ENCODE results near the gene CLINT1. TPM values are rescaled to one million over a fixed set of nuclear protein-coding genes. Genes with fewer than 3 reads are reported as not detected.

The CLINT1 gene
- total RNA-seq, 1 donor from 2014 or later: 79.2 TPM

- Histone ChIP-seq H3K27me3 (ENCODE audit: low read depth) (no peaks in the 10 kb centered on the region), H3K4me1 (peaks cover 5% of the 10 kb centered on the region), H3K27ac (no peak overlapping the region), H3K36me3 (no peaks in the 10 kb centered on the region), H3K4me3 (no peak overlapping the region), H3K9me3 (no peaks in the 10 kb centered on the region)
- ATAC-seq (no peak), DNase-seq (no peak)
- TF ChIP-seq, protein P1, sequence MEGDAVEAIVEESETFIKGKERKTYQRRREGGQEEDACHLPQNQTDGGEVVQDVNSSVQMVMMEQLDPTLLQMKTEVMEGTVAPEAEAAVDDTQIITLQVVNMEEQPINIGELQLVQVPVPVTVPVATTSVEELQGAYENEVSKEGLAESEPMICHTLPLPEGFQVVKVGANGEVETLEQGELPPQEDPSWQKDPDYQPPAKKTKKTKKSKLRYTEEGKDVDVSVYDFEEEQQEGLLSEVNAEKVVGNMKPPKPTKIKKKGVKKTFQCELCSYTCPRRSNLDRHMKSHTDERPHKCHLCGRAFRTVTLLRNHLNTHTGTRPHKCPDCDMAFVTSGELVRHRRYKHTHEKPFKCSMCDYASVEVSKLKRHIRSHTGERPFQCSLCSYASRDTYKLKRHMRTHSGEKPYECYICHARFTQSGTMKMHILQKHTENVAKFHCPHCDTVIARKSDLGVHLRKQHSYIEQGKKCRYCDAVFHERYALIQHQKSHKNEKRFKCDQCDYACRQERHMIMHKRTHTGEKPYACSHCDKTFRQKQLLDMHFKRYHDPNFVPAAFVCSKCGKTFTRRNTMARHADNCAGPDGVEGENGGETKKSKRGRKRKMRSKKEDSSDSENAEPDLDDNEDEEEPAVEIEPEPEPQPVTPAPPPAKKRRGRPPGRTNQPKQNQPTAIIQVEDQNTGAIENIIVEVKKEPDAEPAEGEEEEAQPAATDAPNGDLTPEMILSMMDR (IDR thresholded peaks at IDR 0.05): no peak
- intact Hi-C loops (cut with DNase I): no loop called here
Observed at GRCh38 chr5:157867751-157868387, 8.9 kb upstream of the CLINT1 start.

DNA sequence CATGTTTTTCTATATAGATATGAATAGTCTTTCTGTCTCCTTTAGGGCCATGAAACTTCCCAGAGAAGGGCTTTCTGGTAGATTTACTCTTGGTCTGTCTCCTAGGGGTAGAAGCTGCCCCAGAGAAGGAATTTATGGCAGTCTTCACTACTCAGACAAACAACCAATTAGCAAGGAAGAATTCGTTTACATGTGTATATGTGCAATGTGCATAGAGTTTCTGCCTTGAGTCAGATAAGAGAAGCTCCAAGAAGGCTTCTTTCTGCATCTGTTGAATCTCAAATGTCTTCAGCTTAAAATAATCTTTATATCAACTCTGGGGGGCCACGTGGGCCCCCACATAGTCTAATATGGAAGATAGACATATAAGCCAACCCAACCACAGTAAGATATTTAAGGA, 7.6 kb upstream of the CLINT1 start:
- ATAC-seq (no peak), DNase-seq (no peak)
- intact Hi-C loops (cut with DNase I): no loop called here
- Histone ChIP-seq H3K4me1 (peaks cover 4% of the 10 kb centered on the region), H3K4me3 (no peak overlapping the region), H3K27ac (no peak overlapping the region), H3K36me3 (no peaks in the 10 kb centered on the region), H3K9me3 (no peaks in the 10 kb centered on the region), H3K27me3 (ENCODE audit: low read depth) (no peaks in the 10 kb centered on the region)
- TF ChIP-seq, protein P1 (IDR thresholded peaks at IDR 0.05): no peak

GRCh38 chr5:157865781-157866180, 6.8 kb upstream of the CLINT1 start:
- intact Hi-C loops (cut with DNase I): no loop called here
- H3K4me1 ChIP-seq: no peaks in the 10 kb centered on the region
- TF ChIP-seq, protein P1 (IDR thresholded peaks at IDR 0.05): no peak
- no peak overlapping the region for H3K4me3 ChIP-seq
- no peak overlapping the region for H3K27ac ChIP-seq
- no peak for DNase-seq
- H3K36me3 ChIP-seq: no peaks in the 10 kb centered on the region
- no peaks in the 10 kb centered on the region for H3K9me3 ChIP-seq
- no peak for ATAC-seq
- H3K27me3 ChIP-seq (ENCODE audit: low read depth): no peaks in the 10 kb centered on the region

DNA sequence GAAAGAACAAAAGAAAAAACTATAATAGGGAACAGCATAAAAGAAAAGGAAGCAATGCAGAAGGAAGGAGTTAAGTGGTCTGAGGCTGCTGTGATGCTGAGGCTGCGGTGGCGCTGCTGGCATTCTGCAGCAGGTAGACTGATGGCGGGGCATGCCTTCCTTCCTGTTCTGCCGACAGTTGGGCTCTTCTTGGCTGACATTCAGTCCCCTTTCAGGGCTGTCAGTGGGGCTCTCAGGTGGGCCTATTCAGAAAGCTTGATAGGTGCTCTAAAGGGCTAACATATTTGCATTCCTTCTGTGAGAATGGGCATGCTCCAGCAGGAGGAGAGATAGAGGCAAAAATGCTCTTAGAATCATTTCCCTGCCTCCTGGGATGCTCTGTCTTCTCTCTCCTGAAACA, 5.1 kb upstream of the CLINT1 start:
- no peak overlapping the region for H3K4me3 ChIP-seq
- H3K9me3 ChIP-seq: no peaks in the 10 kb centered on the region
- no peak for ATAC-seq
- intact Hi-C loops (cut with DNase I): no loop called here
- TF ChIP-seq, protein P1 (IDR thresholded peaks at IDR 0.05): no peak
- H3K27ac ChIP-seq: no peak overlapping the region
- H3K27me3 ChIP-seq (ENCODE audit: low read depth): no peaks in the 10 kb centered on the region
- no peak for DNase-seq
- H3K36me3 ChIP-seq: no peaks in the 10 kb centered on the region
- no peaks in the 10 kb centered on the region for H3K4me1 ChIP-seq

GRCh38 chr5:157862183-157862851, 3.4 kb upstream of the CLINT1 start:
- H3K9me3 ChIP-seq: no peaks in the 10 kb centered on the region
- TF ChIP-seq, protein P1 (IDR thresholded peaks at IDR 0.05): no peak
- intact Hi-C loops (cut with DNase I): no loop called here

More at GRCh38 chr5:157862183-157862851, 3.4 kb upstream of the CLINT1 start:
- no peak overlapping the region for H3K4me3 ChIP-seq
- no peaks in the 10 kb centered on the region for H3K36me3 ChIP-seq
- H3K4me1 ChIP-seq: peaks cover 9% of the 10 kb centered on the region
- H3K27me3 ChIP-seq (ENCODE audit: low read depth): no peaks in the 10 kb centered on the region
- ATAC-seq (no peak), DNase-seq (no peak)
- H3K27ac ChIP-seq: no peak overlapping the region
